Activated CD4-positive, alpha-beta T cell treated with anti-CD3 and anti-CD28 coated beads, Interleukin-2, amount 10 ng/mL, durations not matched to agents 24 days and 14 days (primary cell): ENCODE measurements around the gene NRF1. TPM values are rescaled to one million over a fixed set of nuclear protein-coding genes. Genes with fewer than 3 reads are reported as not detected.

Source experiments
- DNase-seq: peaks from one replicate; pipeline ENCODE4 v3.0.0; 2022
- H3K27ac Mint-ChIP-seq: one replicate; pipeline ENCODE4 v1.8.0; 2022; ENCODE audit warnings: mild to moderate bottlenecking, mixed read lengths
- H3K27me3 Mint-ChIP-seq: one replicate; pipeline ENCODE4 v1.8.0; 2022; ENCODE audit warnings: mixed read lengths
- H3K36me3 Mint-ChIP-seq: one replicate; pipeline ENCODE4 v1.8.0; 2022; ENCODE audit warnings: low read depth, mild to moderate bottlenecking, mixed read lengths
- H3K4me1 Mint-ChIP-seq: one replicate; pipeline ENCODE4 v1.8.0; 2021; ENCODE audit warnings: mixed read lengths
- H3K4me3 Mint-ChIP-seq: one replicate; pipeline ENCODE4 v1.8.0; 2022; ENCODE audit warnings: mild to moderate bottlenecking, moderate library complexity, mixed read lengths
- H3K9me3 Mint-ChIP-seq: one replicate; pipeline ENCODE4 v1.8.0; 2021; ENCODE audit warnings: mixed read lengths
- intact Hi-C: fragments of 100-400 bp; cut with micrococcal nuclease; formaldehyde crosslinking; loops from one replicate; pipeline ENCODE4 v1.15.1; 2023
- total RNA-seq: library from RNA; stranded (reverse); gene quantifications from 2 replicates; pipeline ENCODE4 v1.2.3, GENCODE V29; 2022

NRF1 gene
- total RNA-seq, 1 donor from 2014 or later: 22.3 TPM

- H3K9me3 Mint-ChIP-seq: no peaks in the 10 kb centered on the region
- no peak overlapping the region for H3K4me3 Mint-ChIP-seq
- intact Hi-C loops: no loop called here
- DNase-seq: no peak
- H3K27me3 Mint-ChIP-seq: no peaks in the 10 kb centered on the region
- H3K27ac Mint-ChIP-seq: no peak overlapping the region
- peaks cover 37% of the 10 kb centered on the region for H3K36me3 Mint-ChIP-seq
- peaks cover under 1% of the 10 kb centered on the region for H3K4me1 Mint-ChIP-seq
These were observed 113.3 kb downstream of the NRF1 start for GRCh38 chr7:129724796-129725195.

- Mint-ChIP-seq H3K4me3 (no peak overlapping the region), H3K9me3 (no peaks in the 10 kb centered on the region), H3K4me1 (no peaks in the 10 kb centered on the region), H3K27ac (no peak overlapping the region), H3K36me3 (peaks cover 42% of the 10 kb centered on the region), H3K27me3 (no peaks in the 10 kb centered on the region)
- no peak for DNase-seq
- intact Hi-C loops: no loop called here
These were observed 117.5 kb downstream of the NRF1 start for GRCh38 chr7:129728875-129729467.

- peaks cover 39% of the 10 kb centered on the region for H3K36me3 Mint-ChIP-seq
- no peaks in the 10 kb centered on the region for H3K27me3 Mint-ChIP-seq
- H3K4me3 Mint-ChIP-seq: no peak overlapping the region
- H3K4me1 Mint-ChIP-seq: no peaks in the 10 kb centered on the region
- H3K27ac Mint-ChIP-seq: no peak overlapping the region
- intact Hi-C loops: no loop called here
- no peak for DNase-seq
- no peaks in the 10 kb centered on the region for H3K9me3 Mint-ChIP-seq
These were observed 118.0 kb downstream of the NRF1 start for GRCh38 chr7:129729511-129729910.

GRCh38 chr7:129730159-129730558, 118.6 kb downstream of the NRF1 start:
- Mint-ChIP-seq H3K27me3 (no peaks in the 10 kb centered on the region), H3K4me1 (no peaks in the 10 kb centered on the region), H3K36me3 (peaks cover 35% of the 10 kb centered on the region), H3K4me3 (no peak overlapping the region), H3K27ac (no peak overlapping the region), H3K9me3 (no peaks in the 10 kb centered on the region)
- intact Hi-C loops: no loop called here
- no peak for DNase-seq

GRCh38 chr7:129734400-129734799, 122.9 kb downstream of the NRF1 start:
- Mint-ChIP-seq H3K9me3 (no peaks in the 10 kb centered on the region), H3K4me3 (no peak overlapping the region), H3K27me3 (no peaks in the 10 kb centered on the region), H3K4me1 (peaks cover 2% of the 10 kb centered on the region), H3K36me3 (peaks cover 31% of the 10 kb centered on the region), H3K27ac (no peak overlapping the region)
- no peak for DNase-seq
- intact Hi-C loops: no loop called here

GRCh38 chr7:129739427-129739826, 127.9 kb downstream of the NRF1 start:
- H3K27me3 Mint-ChIP-seq: no peaks in the 10 kb centered on the region
- peaks cover 4% of the 10 kb centered on the region for H3K4me1 Mint-ChIP-seq
- H3K27ac Mint-ChIP-seq: no peak overlapping the region
- no peak for DNase-seq
- no peak overlapping the region for H3K4me3 Mint-ChIP-seq
- H3K9me3 Mint-ChIP-seq: no peaks in the 10 kb centered on the region
- intact Hi-C loops: no loop called here
- peaks cover 10% of the 10 kb centered on the region for H3K36me3 Mint-ChIP-seq

GRCh38 chr7:129740574-129741410, 129.3 kb downstream of the NRF1 start:
- intact Hi-C loops: no loop called here
- Mint-ChIP-seq H3K4me1 (peaks cover 4% of the 10 kb centered on the region), H3K36me3 (peaks cover 12% of the 10 kb centered on the region), H3K27ac (no peak overlapping the region), H3K27me3 (no peaks in the 10 kb centered on the region), H3K4me3 (no peak overlapping the region), H3K9me3 (no peaks in the 10 kb centered on the region)
- no peak for DNase-seq

GRCh38 chr7:129741743-129742213, 130.3 kb downstream of the NRF1 start:
- no peak overlapping the region for H3K27ac Mint-ChIP-seq
- no peak for DNase-seq
- H3K4me3 Mint-ChIP-seq: no peak overlapping the region
- no peaks in the 10 kb centered on the region for H3K27me3 Mint-ChIP-seq
- intact Hi-C loops: no loop called here
- peaks cover 4% of the 10 kb centered on the region for H3K4me1 Mint-ChIP-seq
- H3K36me3 Mint-ChIP-seq: peaks cover 12% of the 10 kb centered on the region
- no peaks in the 10 kb centered on the region for H3K9me3 Mint-ChIP-seq

- DNase-seq: no peak
- Mint-ChIP-seq H3K36me3 (peaks cover 9% of the 10 kb centered on the region), H3K4me1 (peaks cover 4% of the 10 kb centered on the region), H3K27me3 (no peaks in the 10 kb centered on the region), H3K27ac (no peak overlapping the region), H3K9me3 (no peaks in the 10 kb centered on the region), H3K4me3 (no peak overlapping the region)
- intact Hi-C loops: no loop called here
These were observed 130.7 kb downstream of the NRF1 start for GRCh38 chr7:129742256-129742655.

- H3K27ac Mint-ChIP-seq: no peak overlapping the region
- H3K4me3 Mint-ChIP-seq: no peak overlapping the region
- intact Hi-C loops: no loop called here
- no peak for DNase-seq
- no peaks in the 10 kb centered on the region for H3K9me3 Mint-ChIP-seq
- H3K27me3 Mint-ChIP-seq: no peaks in the 10 kb centered on the region
- H3K4me1 Mint-ChIP-seq: no peaks in the 10 kb centered on the region
- H3K36me3 Mint-ChIP-seq: peaks cover 10% of the 10 kb centered on the region
These were observed 135.5 kb downstream of the NRF1 start for GRCh38 chr7:129746857-129747529.

GRCh38 chr7:129748356-129749109, 137.0 kb downstream of the NRF1 start:
- Mint-ChIP-seq H3K9me3 (no peaks in the 10 kb centered on the region), H3K4me1 (no peaks in the 10 kb centered on the region), H3K27me3 (no peaks in the 10 kb centered on the region), H3K4me3 (no peak overlapping the region), H3K36me3 (peaks cover 8% of the 10 kb centered on the region), H3K27ac (no peak overlapping the region)
- DNase-seq: no peak
- intact Hi-C loops: no loop called here

- no peak for DNase-seq
- Mint-ChIP-seq H3K27me3 (no peaks in the 10 kb centered on the region), H3K36me3 (peaks cover 10% of the 10 kb centered on the region), H3K9me3 (no peaks in the 10 kb centered on the region), H3K4me3 (no peak overlapping the region), H3K4me1 (no peaks in the 10 kb centered on the region), H3K27ac (no peak overlapping the region)
- intact Hi-C loops: no loop called here
These were observed 138.6 kb downstream of the NRF1 start for GRCh38 chr7:129750091-129750490.

GRCh38 chr7:129750501-129750900, 139.0 kb downstream of the NRF1 start:
- no peaks in the 10 kb centered on the region for H3K27me3 Mint-ChIP-seq
- intact Hi-C loops: no loop called here

More at GRCh38 chr7:129750501-129750900, 139.0 kb downstream of the NRF1 start:
- no peak overlapping the region for H3K27ac Mint-ChIP-seq
- H3K4me1 Mint-ChIP-seq: no peaks in the 10 kb centered on the region
- H3K36me3 Mint-ChIP-seq: peaks cover 9% of the 10 kb centered on the region
- no peak overlapping the region for H3K4me3 Mint-ChIP-seq
- H3K9me3 Mint-ChIP-seq: no peaks in the 10 kb centered on the region
- no peak for DNase-seq
